Kidney (tissue), 14 donors: ENCODE results near the gene ADSS1. TPM values are rescaled to one million over a fixed set of nuclear protein-coding genes. Genes with fewer than 3 reads are reported as not detected.

ENCODE experiments used
- DNase-seq, 5 donors: peaks; one replicate each; pipeline ENCODE4 v3.0.0-alpha.2; 2013 to 2020
- FAIRE-seq: peaks from 2 replicates; lab custom pipeline; 2012; peaks lifted over from hg19 to GRCh38; lab: Jason Lieb, UNC
- H3K27ac ChIP-seq, 2 donors: one replicate each; pipeline ENCODE4 v1.7.0; 2013; ENCODE audit warnings: low read depth in 2 of 2, low read length in 2 of 2, inconsistent platforms in 1 of 2
- H3K27me3 ChIP-seq: one replicate; pipeline ENCODE4 v1.7.1; 2013; ENCODE audit warnings: low read length, inconsistent platforms; ENCODE audit not compliant: control insufficient read depth, insufficient read depth
- H3K36me3 ChIP-seq, 3 donors: one replicate each; pipeline versions ENCODE4 v1.7.0 to v1.7.1; 2013; ENCODE audit warnings: low read length in 3 of 3, control low read depth in 1 of 3, inconsistent platforms in 1 of 3; ENCODE audit not compliant: insufficient read depth in 3 of 3, control insufficient read depth in 2 of 3
- H3K4me1 ChIP-seq, 3 donors: one replicate each; pipeline versions ENCODE4 v1.7.0 to v1.7.1; 2013; ENCODE audit warnings: low read length in 3 of 3, inconsistent platforms in 1 of 3, low read depth in 1 of 3; ENCODE audit not compliant: control insufficient read depth in 2 of 3, insufficient read depth in 2 of 3
- H3K4me3 ChIP-seq, 3 donors: one replicate each; pipeline versions ENCODE4 v1.7.0 to v1.8.1; 2013; ENCODE audit warnings: low read length in 3 of 3, control low read depth in 1 of 3, inconsistent platforms in 1 of 3
- H3K9ac ChIP-seq, 3 donors: one replicate each; pipeline versions ENCODE4 v1.7.0 to v1.7.1; 2013; ENCODE audit warnings: low read length in 3 of 3, control low read depth in 1 of 3, inconsistent platforms in 1 of 3
- H3K9me3 ChIP-seq, 3 donors: one replicate each; pipeline versions ENCODE4 v1.7.0 to v1.7.1; 2013; ENCODE audit warnings: low read length in 3 of 3, control low read depth in 1 of 3, inconsistent platforms in 1 of 3; ENCODE audit not compliant: control insufficient read depth in 2 of 3, insufficient read depth in 1 of 3
- CTCF ChIP-seq: IDR thresholded peaks from 3 replicates; pipeline ENCODE4 v1.5.1; 2012; ENCODE audit warnings: mild to moderate bottlenecking, moderate library complexity, borderline replicate concordance; ENCODE audit not compliant: insufficient read depth; ENCODE audit errors: extremely low read depth
- intact Hi-C: fragments of 100-400 bp; cut with DNase I; formaldehyde crosslinking; loops from one replicate; pipeline ENCODE4 v1.11.1; 2022
- polyA plus RNA-seq: library from polyadenylated mRNA; stranded (reverse); fragments of 350-450 nt; fragmentation: Illumina TruSeq; extraction: RNeasy Lipid Tissue Mini Kit (QIAGEN cat#74804); gene quantifications from one replicate; pipeline ENCODE4 v1.2.3, GENCODE V29; 2014; ENCODE audit warnings: low read depth, low replicate concordance; ENCODE audit not compliant: insufficient read depth
- total RNA-seq: library from RNA; stranded (reverse); fragmentation: NEBNext Ultra II Directional; extraction: Animal tissue kit (Norgen Biotek cat#: 25700); gene quantifications from one replicate; pipeline ENCODE4 v1.2.1, GENCODE V29; 2021
- donor health status: control.
- donor health status: control.
- donor health status: control.
- donor health status: control.
- donor health status: control.
- donor health status: DM: yes; HTN: yes; CAD: no.
- donor health status: Normal renal cell carcinoma (clear cell type).

Gene ADSS1
- total and polyA plus RNA-seq, 2 donors from 2014 or later, result 7.5 to 16.5 TPM

- Histone ChIP-seq H3K27me3 (no peaks in the 10 kb centered on the region), H3K4me3 (no peak overlapping the region), H3K4me1 (peaks cover 0 to 3% (median 0%) of the 10 kb centered on the region in 3 donors), H3K9ac (no peak overlapping the region), H3K36me3 (no peaks in the 10 kb centered on the region), H3K27ac (no peak overlapping the region), H3K9me3 (no peaks in the 10 kb centered on the region)
- DNase-seq (no peak), FAIRE-seq (no peak)
- no peak for TF ChIP-seq CTCF
- intact Hi-C loops, result loop anchor here (5.0 kb wide), 1 partner anchor 49 kb away; no protein-coding TSS in a partner anchor
These were observed 49.8 kb downstream of the ADSS1 start for GRCh38 chr14:104773505-104774452.

- no peak for TF ChIP-seq CTCF
- Histone ChIP-seq H3K9me3 (no peaks in the 10 kb centered on the region), H3K27me3 (no peaks in the 10 kb centered on the region), H3K27ac (no peak overlapping the region), H3K36me3 (peaks cover 0 to 2% (median 0%) of the 10 kb centered on the region in 3 donors), H3K9ac (no peak overlapping the region), H3K4me1 (no peaks in the 10 kb centered on the region), H3K4me3 (no peak overlapping the region)
- FAIRE-seq (no peak), DNase-seq (peak in 2 of 5 donors; percentile 44)
- intact Hi-C loops, result loop anchor here (5.0 kb wide), 1 partner anchor 48 kb away; no protein-coding TSS in a partner anchor
These were observed 50.5 kb downstream of the ADSS1 start for GRCh38 chr14:104774453-104775072.

- Histone ChIP-seq H3K9me3 (no peaks in the 10 kb centered on the region), H3K4me1 (no peaks in the 10 kb centered on the region), H3K27ac (no peak overlapping the region), H3K36me3 (peaks cover 0 to 2% (median 0%) of the 10 kb centered on the region in 3 donors), H3K27me3 (no peaks in the 10 kb centered on the region), H3K9ac (no peak overlapping the region), H3K4me3 (no peak overlapping the region)
- DNase-seq, result no peak
- intact Hi-C loops, result no loop called here
- no peak for TF ChIP-seq CTCF
- no peak for FAIRE-seq
These were observed 51.1 kb downstream of the ADSS1 start for GRCh38 chr14:104775073-104775489.
